Measurements from ENCODE around the gene TRERF1. TPM values are rescaled to one million over a fixed set of nuclear protein-coding genes. Genes with fewer than 3 reads are reported as not detected.

The TRERF1 gene
- total RNA-seq, 1 donor from 2014 or later: 8.3 TPM

- Mint-ChIP-seq H3K4me1 (peaks cover 7% of the 10 kb centered on the region), H3K27me3 (ENCODE audit: insufficient read depth, low read depth) (no peaks in the 10 kb centered on the region), H3K9me3 (peaks cover 2% of the 10 kb centered on the region), H3K4me3 (no peak overlapping the region), H3K27ac (no peak overlapping the region), H3K36me3 (peaks cover 8% of the 10 kb centered on the region)
- H3K79me2 ChIP-seq (ENCODE audit: low read depth): peaks cover 6% of the 10 kb centered on the region
- TF ChIP-seq EZH2phosphoT487 (IDR thresholded peaks at IDR 0.05) (no peak), CTCF (IDR thresholded peaks at IDR 0.05) (no peak), EZH2 (IDR thresholded peaks at IDR 0.05) (no peak)
- H3K4me2 ChIP-seq: no peak overlapping the region
- H3K27ac ChIP-seq: no peak overlapping the region
- no peak overlapping the region for H3K9ac ChIP-seq
- H3K4me3 ChIP-seq: no peak overlapping the region
- no peaks in the 10 kb centered on the region for H3K4me1 ChIP-seq
- H3K9me3 ChIP-seq (ENCODE audit: low read depth): no peaks in the 10 kb centered on the region
- H3K27me3 ChIP-seq: no peaks in the 10 kb centered on the region
- peaks cover 11% of the 10 kb centered on the region for H4K20me1 ChIP-seq (ENCODE audit: low read depth)
- no peaks in the 10 kb centered on the region for H3F3A ChIP-seq (ENCODE audit: low read depth)
- no peaks in the 10 kb centered on the region for H3K36me3 ChIP-seq
- DNase-seq (ENCODE audit: low spot score): no peak
- H2AFZ ChIP-seq (replicated peaks): no peak overlapping the region
Measured at GRCh38 chr6:42359021-42359420, 92.7 kb downstream of the TRERF1 start.

- H3K36me3 Mint-ChIP-seq: peaks cover 6% of the 10 kb centered on the region
- peaks cover 2% of the 10 kb centered on the region for H3K27me3 Mint-ChIP-seq (ENCODE audit: insufficient read depth, low read depth)
- H3K9ac ChIP-seq: no peak overlapping the region
- no peaks in the 10 kb centered on the region for H3K27me3 ChIP-seq
- no peaks in the 10 kb centered on the region for H3F3A ChIP-seq (ENCODE audit: low read depth)
- H3K9me3 Mint-ChIP-seq: peaks cover 2% of the 10 kb centered on the region
- TF ChIP-seq EZH2 (IDR thresholded peaks at IDR 0.05): no peak
- no peak overlapping the region for H2AFZ ChIP-seq (replicated peaks)
- no peaks in the 10 kb centered on the region for H3K79me2 ChIP-seq (ENCODE audit: low read depth)
- no peak overlapping the region for H3K4me3 Mint-ChIP-seq
- H3K27ac ChIP-seq: no peak overlapping the region
- peaks cover 7% of the 10 kb centered on the region for H3K4me1 Mint-ChIP-seq
- no peak for DNase-seq (ENCODE audit: low spot score)
- no peaks in the 10 kb centered on the region for H3K4me1 ChIP-seq
- no peak overlapping the region for H3K27ac Mint-ChIP-seq
- H3K4me3 ChIP-seq: no peak overlapping the region
- H3K4me2 ChIP-seq: no peak overlapping the region
- no peaks in the 10 kb centered on the region for H3K9me3 ChIP-seq (ENCODE audit: low read depth)
- H3K36me3 ChIP-seq: no peaks in the 10 kb centered on the region
- H4K20me1 ChIP-seq (ENCODE audit: low read depth): peaks cover 7% of the 10 kb centered on the region
Measured at GRCh38 chr6:42355416-42355815, 96.3 kb downstream of the TRERF1 start.

DNA sequence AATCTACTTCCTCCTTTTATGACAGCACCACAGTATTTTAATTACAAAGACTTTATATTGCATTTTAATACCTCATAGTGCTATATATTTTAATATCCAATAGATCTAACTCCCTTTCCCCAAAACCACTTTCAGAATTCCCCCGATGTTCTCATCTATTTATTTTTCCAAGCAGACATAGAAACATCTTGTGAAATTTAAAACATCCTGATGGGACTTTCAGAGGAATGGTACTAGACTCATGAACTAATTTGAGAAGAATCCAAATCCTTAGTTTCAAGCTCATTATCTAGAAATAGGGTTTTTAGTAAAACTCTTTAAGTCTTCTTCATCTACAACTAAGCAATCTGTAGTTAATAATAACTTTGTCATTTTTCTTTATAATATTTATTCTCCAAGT, 97.0 kb downstream of the TRERF1 start:
- no peaks in the 10 kb centered on the region for H3K9me3 ChIP-seq (ENCODE audit: low read depth)
- Mint-ChIP-seq H3K36me3 (peaks cover 6% of the 10 kb centered on the region), H3K9me3 (peaks cover 2% of the 10 kb centered on the region), H3K4me3 (no peak overlapping the region), H3K27me3 (ENCODE audit: insufficient read depth, low read depth) (peaks cover 2% of the 10 kb centered on the region), H3K27ac (no peak overlapping the region), H3K4me1 (peaks cover 7% of the 10 kb centered on the region)
- H2AFZ ChIP-seq (replicated peaks): no peak overlapping the region
- no peaks in the 10 kb centered on the region for H3K36me3 ChIP-seq
- H4K20me1 ChIP-seq (ENCODE audit: low read depth): peaks cover 7% of the 10 kb centered on the region
- no peak overlapping the region for H3K27ac ChIP-seq
- H3K79me2 ChIP-seq (ENCODE audit: low read depth): no peaks in the 10 kb centered on the region
- no peak overlapping the region for H3K9ac ChIP-seq
- no peaks in the 10 kb centered on the region for H3K27me3 ChIP-seq
- no peaks in the 10 kb centered on the region for H3F3A ChIP-seq (ENCODE audit: low read depth)
- no peaks in the 10 kb centered on the region for H3K4me1 ChIP-seq
- H3K4me3 ChIP-seq: no peak overlapping the region
- no peak for DNase-seq (ENCODE audit: low spot score)
- TF ChIP-seq EZH2 (IDR thresholded peaks at IDR 0.05) (no peak), EZH2phosphoT487 (IDR thresholded peaks at IDR 0.05) (no peak), CTCF (IDR thresholded peaks at IDR 0.05) (no peak)
- no peak overlapping the region for H3K4me2 ChIP-seq

DNA sequence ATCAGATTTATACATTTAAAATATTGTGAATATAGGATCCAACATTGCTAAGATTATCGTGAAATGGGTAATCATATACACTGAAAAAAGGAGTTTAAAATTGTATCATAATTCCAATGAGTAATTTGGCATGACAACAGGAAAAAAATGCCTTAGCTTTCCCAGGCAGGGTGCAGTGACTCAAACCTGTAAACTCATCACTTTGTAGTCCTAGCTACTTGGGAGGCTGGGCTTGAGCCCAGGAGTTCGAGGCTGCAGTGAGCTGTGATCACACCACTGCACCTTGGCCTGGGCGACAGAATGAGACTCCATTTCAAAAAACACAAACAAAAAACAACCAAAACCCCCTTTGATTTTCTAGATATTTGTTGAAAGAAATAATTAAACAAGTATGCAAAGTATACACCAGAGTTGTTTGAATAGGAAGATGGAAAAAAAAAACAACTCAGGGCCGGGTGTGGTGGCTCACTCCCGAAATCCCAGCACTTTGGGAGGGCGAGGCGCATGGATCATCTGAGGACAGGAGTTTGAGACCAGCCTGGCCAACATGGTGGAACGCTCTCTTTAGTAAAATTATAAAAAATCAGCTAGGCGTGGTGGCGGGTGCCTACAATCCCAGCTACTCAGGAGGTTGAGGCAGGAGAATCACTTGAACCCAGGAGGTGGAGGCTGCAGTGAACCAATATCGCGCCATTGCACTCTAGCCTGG, 98.7 kb downstream of the TRERF1 start:
- no peak overlapping the region for H3K4me2 ChIP-seq
- H3F3A ChIP-seq (ENCODE audit: low read depth): no peaks in the 10 kb centered on the region
- no peak for TF ChIP-seq EZH2 (IDR thresholded peaks at IDR 0.05)
- TF ChIP-seq EZH2phosphoT487 (IDR thresholded peaks at IDR 0.05): no peak
- no peak for TF ChIP-seq CTCF (IDR thresholded peaks at IDR 0.05)
- no peaks in the 10 kb centered on the region for H3K4me1 ChIP-seq
- H3K4me3 Mint-ChIP-seq: no peak overlapping the region
- no peaks in the 10 kb centered on the region for H3K36me3 ChIP-seq
- peaks cover 2% of the 10 kb centered on the region for H3K9me3 Mint-ChIP-seq
- no peak overlapping the region for H3K4me3 ChIP-seq
- no peaks in the 10 kb centered on the region for H3K9me3 ChIP-seq (ENCODE audit: low read depth)
- H3K79me2 ChIP-seq (ENCODE audit: low read depth): no peaks in the 10 kb centered on the region
- H3K9ac ChIP-seq: no peak overlapping the region
- no peaks in the 10 kb centered on the region for H3K27me3 ChIP-seq
- peaks cover 7% of the 10 kb centered on the region for H4K20me1 ChIP-seq (ENCODE audit: low read depth)
- no peak overlapping the region for H3K27ac ChIP-seq
- no peak overlapping the region for H3K27ac Mint-ChIP-seq
- peaks cover 7% of the 10 kb centered on the region for H3K4me1 Mint-ChIP-seq
- no peak overlapping the region for H2AFZ ChIP-seq (replicated peaks)
- H3K27me3 Mint-ChIP-seq (ENCODE audit: insufficient read depth, low read depth): peaks cover 2% of the 10 kb centered on the region
- DNase-seq (ENCODE audit: low spot score): no peak
- H3K36me3 Mint-ChIP-seq: peaks cover 6% of the 10 kb centered on the region
